ENCODE results near the gene ALAS1.
"Not testable (repeated sequence)": the region's sequence is repeated elsewhere in the genome, so short reads cannot be mapped to it uniquely, and the experiment has no call there.

The ALAS1 gene

GRCh38 chr3:52155912-52156311 is 42.0 kb upstream of the ALAS1 start:
- no peak overlapping the region for H3K27ac ChIP-seq
- no peaks in the 10 kb centered on the region for H4K20me1 ChIP-seq (ENCODE audit: insufficient read depth)
- no peak overlapping the region for H2AFZ ChIP-seq (ENCODE audit: low read depth)
- TF ChIP-seq CTCF (conservative IDR thresholded peaks at IDR 0.05; ENCODE audit: low read depth, low read length), result no peak
- H3K36me3 ChIP-seq (ENCODE audit: insufficient read depth), result no peaks in the 10 kb centered on the region
- H3K4me1 ChIP-seq (ENCODE audit: low read depth, poor library complexity, severe bottlenecking), result peaks cover 7% of the 10 kb centered on the region
- H3K27me3 ChIP-seq (ENCODE audit: insufficient read depth, low read depth), result no peaks in the 10 kb centered on the region
- no peak overlapping the region for H3K4me2 ChIP-seq
- no peaks in the 10 kb centered on the region for H3K79me2 ChIP-seq (ENCODE audit: insufficient read depth, low read depth)
- H3K4me3 ChIP-seq (IDR thresholded peaks at IDR 0.05; ENCODE audit: insufficient read depth, low read depth, low read length), result no peak overlapping the region
- H3K9ac ChIP-seq, result no peak overlapping the region

DNA sequence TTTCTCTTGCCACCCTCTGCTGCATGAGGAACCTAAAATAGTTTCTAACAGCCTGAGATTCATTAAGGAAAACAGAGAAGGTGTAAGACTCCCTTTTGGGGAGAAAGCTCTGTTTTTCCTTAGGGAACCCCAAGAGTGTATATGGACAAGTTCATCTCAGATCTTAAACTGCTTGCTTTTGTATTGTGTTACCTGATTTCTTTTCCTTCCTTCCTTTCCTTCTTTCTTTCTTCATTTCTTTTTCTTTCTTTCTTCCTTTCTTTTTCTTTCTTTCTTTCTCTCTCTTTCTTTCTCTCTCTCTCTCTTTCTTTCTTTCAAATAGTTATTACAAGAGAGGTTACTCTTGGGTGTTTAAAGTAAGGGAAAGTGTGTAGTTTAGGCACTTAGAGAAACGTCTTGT is 38.5 kb upstream of the ALAS1 start:
- H3K79me2 ChIP-seq (ENCODE audit: insufficient read depth, low read depth), result no peaks in the 10 kb centered on the region
- no peaks in the 10 kb centered on the region for H3K4me1 ChIP-seq (ENCODE audit: low read depth, poor library complexity, severe bottlenecking)
- H3K27me3 ChIP-seq (ENCODE audit: insufficient read depth, low read depth), result no peaks in the 10 kb centered on the region
- no peaks in the 10 kb centered on the region for H4K20me1 ChIP-seq (ENCODE audit: insufficient read depth)
- no peak overlapping the region for H3K27ac ChIP-seq
- no peak overlapping the region for H3K4me2 ChIP-seq
- no peak for TF ChIP-seq CTCF (conservative IDR thresholded peaks at IDR 0.05; ENCODE audit: low read depth, low read length)
- H2AFZ ChIP-seq (ENCODE audit: low read depth), result no peak overlapping the region
- no peak overlapping the region for H3K9ac ChIP-seq
- no peaks in the 10 kb centered on the region for H3K36me3 ChIP-seq (ENCODE audit: insufficient read depth)
- H3K4me3 ChIP-seq (IDR thresholded peaks at IDR 0.05; ENCODE audit: insufficient read depth, low read depth, low read length), result no peak overlapping the region

DNA sequence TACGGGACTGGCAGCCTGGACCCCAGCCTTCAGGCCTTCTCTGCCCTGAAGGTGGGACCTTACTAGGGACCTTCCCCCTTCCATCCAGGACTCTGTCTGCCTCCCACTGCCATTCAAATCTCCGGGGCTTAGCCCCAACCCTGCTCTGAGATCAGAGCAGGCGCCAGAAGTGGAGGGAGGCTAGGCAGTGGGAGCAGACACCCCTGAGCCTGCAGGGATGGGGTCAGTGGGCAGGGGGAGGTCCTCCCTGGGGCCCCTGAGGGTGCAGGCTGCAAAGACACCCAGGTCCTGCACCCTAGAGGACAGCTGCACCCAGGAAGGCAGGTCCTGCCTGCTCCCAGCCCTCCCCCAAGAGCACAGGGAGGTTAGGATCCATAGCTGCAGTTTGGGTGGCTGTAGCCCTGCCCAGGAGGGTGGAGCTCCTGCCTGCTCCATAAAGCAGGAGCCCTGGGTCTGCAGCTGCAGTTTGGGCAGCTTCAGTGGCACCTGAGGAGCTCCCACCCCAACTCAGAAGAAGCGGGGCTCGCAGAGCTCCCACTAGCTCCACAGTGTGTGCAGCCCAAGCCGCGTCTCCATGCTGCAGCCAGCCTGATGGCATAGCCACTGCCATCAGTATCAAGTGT is 35.6 kb upstream of the ALAS1 start:
- TF ChIP-seq CTCF (conservative IDR thresholded peaks at IDR 0.05; ENCODE audit: low read depth, low read length), result no peak
- Histone ChIP-seq H3K4me1 (ENCODE audit: low read depth, poor library complexity, severe bottlenecking) (no peaks in the 10 kb centered on the region), H3K36me3 (ENCODE audit: insufficient read depth) (no peaks in the 10 kb centered on the region), H3K4me3 (IDR thresholded peaks at IDR 0.05; ENCODE audit: insufficient read depth, low read depth, low read length) (no peak overlapping the region), H4K20me1 (ENCODE audit: insufficient read depth) (no peaks in the 10 kb centered on the region), H2AFZ (ENCODE audit: low read depth) (no peak overlapping the region), H3K27me3 (ENCODE audit: insufficient read depth, low read depth) (no peaks in the 10 kb centered on the region), H3K27ac (no peak overlapping the region), H3K4me2 (no peak overlapping the region), H3K9ac (no peak overlapping the region), H3K79me2 (ENCODE audit: insufficient read depth, low read depth) (no peaks in the 10 kb centered on the region)

- Histone ChIP-seq H3K9ac (no peak overlapping the region), H3K79me2 (ENCODE audit: insufficient read depth, low read depth) (no peaks in the 10 kb centered on the region), H3K27me3 (ENCODE audit: insufficient read depth, low read depth) (no peaks in the 10 kb centered on the region), H3K4me3 (IDR thresholded peaks at IDR 0.05; ENCODE audit: insufficient read depth, low read depth, low read length) (no peak overlapping the region), H3K4me2 (no peak overlapping the region), H3K36me3 (ENCODE audit: insufficient read depth) (no peaks in the 10 kb centered on the region), H3K27ac (no peak overlapping the region), H2AFZ (ENCODE audit: low read depth) (no peak overlapping the region), H3K4me1 (ENCODE audit: low read depth, poor library complexity, severe bottlenecking) (no peaks in the 10 kb centered on the region), H4K20me1 (ENCODE audit: insufficient read depth) (no peaks in the 10 kb centered on the region)
- TF ChIP-seq CTCF (conservative IDR thresholded peaks at IDR 0.05; ENCODE audit: low read depth, low read length), result no peak
These were observed 30.7 kb upstream of the ALAS1 start for GRCh38 chr3:52167240-52167639.

- H3K27ac ChIP-seq; H3K27me3 ChIP-seq (ENCODE audit: insufficient read depth, low read depth); H3K4me1 ChIP-seq (ENCODE audit: low read depth, poor library complexity, severe bottlenecking); H3K79me2 ChIP-seq (ENCODE audit: insufficient read depth, low read depth); H3K9ac ChIP-seq; H3K36me3 ChIP-seq (ENCODE audit: insufficient read depth); H4K20me1 ChIP-seq (ENCODE audit: insufficient read depth); H3K4me3 ChIP-seq (IDR thresholded peaks at IDR 0.05; ENCODE audit: insufficient read depth, low read depth, low read length); H2AFZ ChIP-seq (ENCODE audit: low read depth); H3K4me2 ChIP-seq: not testable (repeated sequence)
These were observed 27.7 kb upstream of the ALAS1 start for GRCh38 chr3:52170217-52170616.

Data from KMS-11 (cell line).